ENCODE data around the gene KLHL25. TPM values are rescaled to one million over a fixed set of nuclear protein-coding genes. Genes with fewer than 3 reads are reported as not detected.

Gene KLHL25
- polyA plus RNA-seq, 1 donor from 2014 or later = 38.9 TPM

DNA sequence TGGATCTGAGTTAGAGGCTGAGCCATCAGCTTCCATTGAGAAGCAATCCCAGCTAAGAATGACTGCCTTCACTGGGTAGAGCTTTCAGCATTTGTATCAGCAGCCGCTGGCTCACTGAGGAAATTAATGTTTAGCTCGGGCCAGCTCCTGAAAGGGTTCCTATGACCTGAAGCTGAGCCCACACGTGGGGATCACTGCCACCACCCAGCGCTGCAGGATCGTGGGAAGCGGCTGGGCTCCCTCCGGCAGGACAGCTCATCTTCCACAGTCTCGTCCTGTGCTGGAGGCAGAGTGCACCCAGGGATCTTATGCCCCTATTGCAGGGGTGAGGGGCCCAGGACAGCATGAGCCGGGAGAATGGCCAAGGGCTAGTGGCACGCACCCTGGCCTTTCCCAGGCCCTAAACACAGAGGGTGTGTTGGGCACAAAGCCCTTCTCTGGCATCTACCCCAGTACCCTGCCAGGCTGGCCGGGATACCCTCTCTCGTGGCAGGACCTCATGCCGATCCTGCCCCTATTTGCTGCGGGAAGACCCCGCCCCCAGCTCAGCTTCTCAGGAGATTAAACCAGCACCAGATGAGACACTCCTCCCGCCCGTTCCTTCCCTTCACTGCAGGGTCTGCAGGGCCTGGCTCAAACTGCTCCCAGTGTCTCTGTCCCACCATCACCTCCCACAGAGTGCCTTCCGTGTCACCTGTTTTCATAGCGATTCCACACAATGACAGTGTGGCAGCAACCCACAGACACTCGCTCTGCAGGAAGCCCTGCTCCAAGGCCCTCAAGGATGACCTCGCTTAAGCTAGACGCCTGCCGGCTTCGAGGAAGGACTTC lies 28.5 kb downstream of the KLHL25 start:
- TF ChIP-seq TAF1 (IDR thresholded peaks at IDR 0.05; ENCODE audit: low read depth) (no peak), EP300 (conservative IDR thresholded peaks at IDR 0.05; ENCODE audit: poor library complexity, severe bottlenecking) (no peak), POLR2AphosphoS5 (IDR thresholded peaks at IDR 0.05) (no peak), SMC3 (conservative IDR thresholded peaks at IDR 0.05; ENCODE audit: poor library complexity) (no peak), MXI1 (conservative IDR thresholded peaks at IDR 0.05; ENCODE audit: poor library complexity, severe bottlenecking) (no peak), RAD21 (conservative IDR thresholded peaks at IDR 0.05) (no peak), EZH2 (IDR thresholded peaks at IDR 0.05; ENCODE audit: borderline replicate concordance, insufficient read depth, low read length, poor library complexity, severe bottlenecking) (no peak)
- TF ChIP-seq, protein P1, sequence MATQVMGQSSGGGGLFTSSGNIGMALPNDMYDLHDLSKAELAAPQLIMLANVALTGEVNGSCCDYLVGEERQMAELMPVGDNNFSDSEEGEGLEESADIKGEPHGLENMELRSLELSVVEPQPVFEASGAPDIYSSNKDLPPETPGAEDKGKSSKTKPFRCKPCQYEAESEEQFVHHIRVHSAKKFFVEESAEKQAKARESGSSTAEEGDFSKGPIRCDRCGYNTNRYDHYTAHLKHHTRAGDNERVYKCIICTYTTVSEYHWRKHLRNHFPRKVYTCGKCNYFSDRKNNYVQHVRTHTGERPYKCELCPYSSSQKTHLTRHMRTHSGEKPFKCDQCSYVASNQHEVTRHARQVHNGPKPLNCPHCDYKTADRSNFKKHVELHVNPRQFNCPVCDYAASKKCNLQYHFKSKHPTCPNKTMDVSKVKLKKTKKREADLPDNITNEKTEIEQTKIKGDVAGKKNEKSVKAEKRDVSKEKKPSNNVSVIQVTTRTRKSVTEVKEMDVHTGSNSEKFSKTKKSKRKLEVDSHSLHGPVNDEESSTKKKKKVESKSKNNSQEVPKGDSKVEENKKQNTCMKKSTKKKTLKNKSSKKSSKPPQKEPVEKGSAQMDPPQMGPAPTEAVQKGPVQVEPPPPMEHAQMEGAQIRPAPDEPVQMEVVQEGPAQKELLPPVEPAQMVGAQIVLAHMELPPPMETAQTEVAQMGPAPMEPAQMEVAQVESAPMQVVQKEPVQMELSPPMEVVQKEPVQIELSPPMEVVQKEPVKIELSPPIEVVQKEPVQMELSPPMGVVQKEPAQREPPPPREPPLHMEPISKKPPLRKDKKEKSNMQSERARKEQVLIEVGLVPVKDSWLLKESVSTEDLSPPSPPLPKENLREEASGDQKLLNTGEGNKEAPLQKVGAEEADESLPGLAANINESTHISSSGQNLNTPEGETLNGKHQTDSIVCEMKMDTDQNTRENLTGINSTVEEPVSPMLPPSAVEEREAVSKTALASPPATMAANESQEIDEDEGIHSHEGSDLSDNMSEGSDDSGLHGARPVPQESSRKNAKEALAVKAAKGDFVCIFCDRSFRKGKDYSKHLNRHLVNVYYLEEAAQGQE (IDR thresholded peaks at IDR 0.05; ENCODE audit: borderline replicate concordance) = no peak
- TF ChIP-seq, protein P2, sequence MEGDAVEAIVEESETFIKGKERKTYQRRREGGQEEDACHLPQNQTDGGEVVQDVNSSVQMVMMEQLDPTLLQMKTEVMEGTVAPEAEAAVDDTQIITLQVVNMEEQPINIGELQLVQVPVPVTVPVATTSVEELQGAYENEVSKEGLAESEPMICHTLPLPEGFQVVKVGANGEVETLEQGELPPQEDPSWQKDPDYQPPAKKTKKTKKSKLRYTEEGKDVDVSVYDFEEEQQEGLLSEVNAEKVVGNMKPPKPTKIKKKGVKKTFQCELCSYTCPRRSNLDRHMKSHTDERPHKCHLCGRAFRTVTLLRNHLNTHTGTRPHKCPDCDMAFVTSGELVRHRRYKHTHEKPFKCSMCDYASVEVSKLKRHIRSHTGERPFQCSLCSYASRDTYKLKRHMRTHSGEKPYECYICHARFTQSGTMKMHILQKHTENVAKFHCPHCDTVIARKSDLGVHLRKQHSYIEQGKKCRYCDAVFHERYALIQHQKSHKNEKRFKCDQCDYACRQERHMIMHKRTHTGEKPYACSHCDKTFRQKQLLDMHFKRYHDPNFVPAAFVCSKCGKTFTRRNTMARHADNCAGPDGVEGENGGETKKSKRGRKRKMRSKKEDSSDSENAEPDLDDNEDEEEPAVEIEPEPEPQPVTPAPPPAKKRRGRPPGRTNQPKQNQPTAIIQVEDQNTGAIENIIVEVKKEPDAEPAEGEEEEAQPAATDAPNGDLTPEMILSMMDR (IDR thresholded peaks at IDR 0.05; ENCODE audit: poor library complexity, severe bottlenecking) = no peak
- no peak overlapping the region for H3K9ac ChIP-seq (ENCODE audit: low read length)
- H3K4me3 ChIP-seq (ENCODE audit: low read length) = no peak overlapping the region
- no peaks in the 10 kb centered on the region for H3F3A ChIP-seq (ENCODE audit: insufficient read depth, low read length, poor library complexity, severe bottlenecking)
- H2AFZ ChIP-seq (ENCODE audit: low read depth, low read length) = no peak overlapping the region
- H3K9me2 ChIP-seq (ENCODE audit: insufficient read depth, low read length) = no peaks in the 10 kb centered on the region
- no peak overlapping the region for H3K27ac ChIP-seq (ENCODE audit: low read length)
- H3K36me3 ChIP-seq (ENCODE audit: insufficient read depth, low read length) = peaks cover 19% of the 10 kb centered on the region
- peaks cover 39% of the 10 kb centered on the region for H3K79me2 ChIP-seq (replicated peaks; ENCODE audit: insufficient read depth, low read length)
- H3K27me3 ChIP-seq (ENCODE audit: insufficient read depth, low read depth, low read length) = no peaks in the 10 kb centered on the region
- H3K4me2 ChIP-seq (ENCODE audit: low read length) = no peak overlapping the region
- H4K20me1 ChIP-seq (ENCODE audit: insufficient read depth) = no peaks in the 10 kb centered on the region
- H3K9me3 ChIP-seq (ENCODE audit: low read length) = peaks cover 13% of the 10 kb centered on the region

- Histone ChIP-seq H2AFZ (ENCODE audit: low read depth, low read length) (no peak overlapping the region), H4K20me1 (ENCODE audit: insufficient read depth) (no peaks in the 10 kb centered on the region), H3K9ac (ENCODE audit: low read length) (no peak overlapping the region), H3K27me3 (ENCODE audit: insufficient read depth, low read depth, low read length) (no peaks in the 10 kb centered on the region), H3K9me3 (ENCODE audit: low read length) (peaks cover 13% of the 10 kb centered on the region), H3K36me3 (ENCODE audit: insufficient read depth, low read length) (peaks cover 19% of the 10 kb centered on the region), H3K27ac (ENCODE audit: low read length) (no peak overlapping the region), H3K4me2 (ENCODE audit: low read length) (no peak overlapping the region), H3K9me2 (ENCODE audit: insufficient read depth, low read length) (no peaks in the 10 kb centered on the region), H3K79me2 (replicated peaks; ENCODE audit: insufficient read depth, low read length) (peaks cover 30% of the 10 kb centered on the region), H3F3A (ENCODE audit: insufficient read depth, low read length, poor library complexity, severe bottlenecking) (no peaks in the 10 kb centered on the region), H3K4me3 (ENCODE audit: low read length) (no peak overlapping the region)
- TF ChIP-seq MXI1 (conservative IDR thresholded peaks at IDR 0.05; ENCODE audit: poor library complexity, severe bottlenecking) = no peak
- no peak for TF ChIP-seq TAF1 (IDR thresholded peaks at IDR 0.05; ENCODE audit: low read depth)
- TF ChIP-seq RAD21 (conservative IDR thresholded peaks at IDR 0.05) = no peak
- TF ChIP-seq EP300 (conservative IDR thresholded peaks at IDR 0.05; ENCODE audit: poor library complexity, severe bottlenecking) = no peak
- no peak for TF ChIP-seq POLR2AphosphoS5 (IDR thresholded peaks at IDR 0.05)
Observed at GRCh38 chr15:85764649-85765277, 30.0 kb downstream of the KLHL25 start.

All from neural cell (in vitro differentiated cells).